HFFc6 (cell line): ENCODE results near the gene NEK6. TPM values are rescaled to one million over a fixed set of nuclear protein-coding genes. Genes with fewer than 3 reads are reported as not detected.
A peak's percentile ranks its signal among the peaks of the same experiment; 100 is the strongest.

Experiments used
- DNase-seq: peaks from one replicate; pipeline ENCODE4 v3.0.0-alpha.2; 2018
- H3K27ac Mint-ChIP-seq: 2 replicates; pipeline ENCODE4 v1.8.0; 2020; ENCODE audit warnings: mild to moderate bottlenecking, mixed read lengths
- H3K27me3 Mint-ChIP-seq: 2 replicates; pipeline ENCODE4 v1.8.0; 2021; ENCODE audit warnings: mild to moderate bottlenecking, moderate library complexity, mixed read lengths; ENCODE audit not compliant: insufficient read depth
- H3K36me3 Mint-ChIP-seq: 2 replicates; pipeline ENCODE4 v1.8.0; 2021; ENCODE audit warnings: low read depth, mixed read lengths
- H3K4me1 Mint-ChIP-seq: 2 replicates; pipeline ENCODE4 v1.8.0; 2020; ENCODE audit warnings: low read depth, mixed read lengths
- H3K4me3 Mint-ChIP-seq: 2 replicates; pipeline ENCODE4 v1.8.0; 2020; ENCODE audit warnings: mild to moderate bottlenecking, moderate library complexity, mixed read lengths
- H3K9me3 Mint-ChIP-seq: 2 replicates; pipeline ENCODE4 v1.8.0; 2020; ENCODE audit warnings: mild to moderate bottlenecking, mixed read lengths
- total RNA-seq, 6 experiments: library from RNA; stranded (reverse); fragmentation: NEBNext Ultra II Directional; extraction: Animal tissue kit (Norgen Biotek cat#: 25700); gene quantifications; 2 replicates in 1 of 6; 3 replicates in 5 of 6; pipeline ENCODE4 v1.2.3, GENCODE V29; 2021
- TF ChIP-seq, protein P1 (sequence below): fragments of 200-600 bp; sonication (generic); IDR thresholded peaks from 2 replicates; pipeline ENCODE4 v1.5.0; 2021; ENCODE audit warnings: antibody characterized with exemption, mild to moderate bottlenecking

Gene NEK6
- total RNA-seq, 6 experiments from 2014 or later: 66.5 to 81.1 (median 71.4) TPM

DNA sequence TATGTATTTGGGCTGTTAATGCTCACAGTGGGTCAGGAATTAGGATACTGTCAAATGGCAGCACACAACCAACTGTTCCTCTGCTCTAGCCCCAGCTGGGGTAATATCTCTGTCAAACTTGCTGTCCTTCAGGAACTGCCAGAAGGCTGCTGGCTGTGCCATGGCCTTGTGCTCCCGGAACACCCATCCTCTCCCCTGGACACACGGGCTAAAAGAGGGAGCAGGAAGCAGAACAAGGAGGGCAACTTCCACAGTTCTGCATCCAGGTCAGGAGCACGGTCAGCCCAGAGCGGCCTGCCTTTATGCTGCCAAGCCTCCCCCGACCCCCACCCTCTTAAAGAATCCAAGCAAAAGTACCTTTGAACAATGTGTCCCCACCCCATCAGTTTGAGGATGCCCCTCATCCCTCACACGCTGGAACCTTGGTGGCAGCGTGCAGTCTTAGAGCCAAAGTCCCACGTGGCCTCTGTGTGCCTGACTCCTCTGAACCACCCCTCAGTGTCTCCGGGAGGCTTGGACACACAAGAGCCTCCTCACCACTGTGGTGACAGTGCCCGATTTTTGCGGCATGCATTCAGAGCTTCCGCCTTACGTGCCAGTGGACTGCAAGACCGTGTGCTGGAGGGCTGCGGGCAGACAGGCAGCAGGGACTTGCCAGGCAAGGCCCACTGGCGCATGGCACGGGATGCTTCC, 96.7 kb downstream of the NEK6 start:
- H3K36me3 Mint-ChIP-seq: peaks cover 44% of the 10 kb centered on the region
- no peaks in the 10 kb centered on the region for H3K9me3 Mint-ChIP-seq
- no peak for DNase-seq
- no peak overlapping the region for H3K4me3 Mint-ChIP-seq
- H3K27me3 Mint-ChIP-seq: peaks cover 28% of the 10 kb centered on the region
- TF ChIP-seq, protein P1, sequence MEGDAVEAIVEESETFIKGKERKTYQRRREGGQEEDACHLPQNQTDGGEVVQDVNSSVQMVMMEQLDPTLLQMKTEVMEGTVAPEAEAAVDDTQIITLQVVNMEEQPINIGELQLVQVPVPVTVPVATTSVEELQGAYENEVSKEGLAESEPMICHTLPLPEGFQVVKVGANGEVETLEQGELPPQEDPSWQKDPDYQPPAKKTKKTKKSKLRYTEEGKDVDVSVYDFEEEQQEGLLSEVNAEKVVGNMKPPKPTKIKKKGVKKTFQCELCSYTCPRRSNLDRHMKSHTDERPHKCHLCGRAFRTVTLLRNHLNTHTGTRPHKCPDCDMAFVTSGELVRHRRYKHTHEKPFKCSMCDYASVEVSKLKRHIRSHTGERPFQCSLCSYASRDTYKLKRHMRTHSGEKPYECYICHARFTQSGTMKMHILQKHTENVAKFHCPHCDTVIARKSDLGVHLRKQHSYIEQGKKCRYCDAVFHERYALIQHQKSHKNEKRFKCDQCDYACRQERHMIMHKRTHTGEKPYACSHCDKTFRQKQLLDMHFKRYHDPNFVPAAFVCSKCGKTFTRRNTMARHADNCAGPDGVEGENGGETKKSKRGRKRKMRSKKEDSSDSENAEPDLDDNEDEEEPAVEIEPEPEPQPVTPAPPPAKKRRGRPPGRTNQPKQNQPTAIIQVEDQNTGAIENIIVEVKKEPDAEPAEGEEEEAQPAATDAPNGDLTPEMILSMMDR: no peak
- H3K4me1 Mint-ChIP-seq: peaks cover 27% of the 10 kb centered on the region
- H3K27ac Mint-ChIP-seq: peak overlapping the region; percentile 63

- no peak for DNase-seq
- peaks cover 28% of the 10 kb centered on the region for H3K27me3 Mint-ChIP-seq
- TF ChIP-seq, protein P1: no peak
- peaks cover 44% of the 10 kb centered on the region for H3K36me3 Mint-ChIP-seq
- no peaks in the 10 kb centered on the region for H3K9me3 Mint-ChIP-seq
- H3K27ac Mint-ChIP-seq: peak overlapping the region; percentile 63
- peaks cover 27% of the 10 kb centered on the region for H3K4me1 Mint-ChIP-seq
- no peak overlapping the region for H3K4me3 Mint-ChIP-seq
Observed at GRCh38 chr9:124355039-124355940, 97.5 kb downstream of the NEK6 start.

DNA sequence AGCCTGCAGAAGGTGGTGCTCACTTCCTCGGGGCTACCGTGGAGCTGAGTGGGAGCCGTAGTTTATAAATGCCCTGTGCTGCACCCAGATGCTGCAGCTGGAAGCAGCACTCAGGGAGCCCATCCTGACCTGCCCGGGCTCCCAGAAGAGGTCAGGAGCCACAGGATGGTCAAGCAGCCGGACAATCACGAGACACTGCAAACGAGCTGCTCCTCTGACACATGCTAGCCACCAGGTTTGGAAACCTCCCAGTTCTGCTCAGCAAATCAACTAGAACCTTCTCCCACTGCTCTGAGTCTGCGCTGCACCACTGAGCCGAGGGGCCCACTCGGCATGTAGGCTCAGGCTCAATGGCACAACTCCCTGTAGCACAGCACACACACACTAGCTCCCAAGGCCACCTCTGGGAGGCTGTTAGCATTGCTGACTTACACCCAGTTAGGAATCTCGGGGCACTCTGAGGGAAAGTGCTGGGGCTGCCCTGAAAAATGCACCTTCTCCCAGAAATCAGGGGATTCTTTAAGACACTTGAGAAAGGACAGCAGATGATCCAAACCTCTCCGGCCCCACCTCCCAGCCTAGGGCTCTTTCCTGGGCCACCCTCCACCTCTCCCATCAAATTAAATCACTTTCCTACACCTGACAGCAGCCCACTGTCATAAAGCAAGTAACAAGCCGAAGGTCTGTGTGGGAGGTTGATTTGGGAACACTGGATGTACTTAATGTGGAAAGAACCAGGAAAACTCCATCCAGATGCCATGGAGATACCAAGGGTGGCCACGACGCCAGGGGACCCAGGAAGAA, 98.4 kb downstream of the NEK6 start:
- peaks cover 29% of the 10 kb centered on the region for H3K4me1 Mint-ChIP-seq
- H3K9me3 Mint-ChIP-seq: no peaks in the 10 kb centered on the region
- peak overlapping the region; percentile 14; the same call in 1 of the 2 replicates for H3K27ac Mint-ChIP-seq
- peaks cover 36% of the 10 kb centered on the region for H3K36me3 Mint-ChIP-seq
- no peak for DNase-seq
- TF ChIP-seq, protein P1: no peak
- H3K27me3 Mint-ChIP-seq: peaks cover 22% of the 10 kb centered on the region
- H3K4me3 Mint-ChIP-seq: peak overlapping the region; percentile 5; the same call in 1 of the 2 replicates

GRCh38 chr9:124356745-124357390, 99.1 kb downstream of the NEK6 start:
- no peaks in the 10 kb centered on the region for H3K9me3 Mint-ChIP-seq
- peak overlapping the region; percentile 40; the same call in 1 of the 2 replicates for H3K4me3 Mint-ChIP-seq
- H3K36me3 Mint-ChIP-seq: peaks cover 29% of the 10 kb centered on the region
- peaks cover 36% of the 10 kb centered on the region for H3K4me1 Mint-ChIP-seq
- H3K27me3 Mint-ChIP-seq: peaks cover 16% of the 10 kb centered on the region
- H3K27ac Mint-ChIP-seq: peak overlapping the region; percentile 62
- TF ChIP-seq, protein P1: no peak
- no peak for DNase-seq
